ENCODE results near the gene SUSD4. TPM values are rescaled to one million over a fixed set of nuclear protein-coding genes. Genes with fewer than 3 reads are reported as not detected.
"Not testable (repeated sequence)": the region's sequence is repeated elsewhere in the genome, so short reads cannot be mapped to it uniquely, and the experiment has no call there.

SUSD4 gene
- polyA plus RNA-seq, 4 donors, result 14.6 to 24.6 (median 19.2) TPM

DNA sequence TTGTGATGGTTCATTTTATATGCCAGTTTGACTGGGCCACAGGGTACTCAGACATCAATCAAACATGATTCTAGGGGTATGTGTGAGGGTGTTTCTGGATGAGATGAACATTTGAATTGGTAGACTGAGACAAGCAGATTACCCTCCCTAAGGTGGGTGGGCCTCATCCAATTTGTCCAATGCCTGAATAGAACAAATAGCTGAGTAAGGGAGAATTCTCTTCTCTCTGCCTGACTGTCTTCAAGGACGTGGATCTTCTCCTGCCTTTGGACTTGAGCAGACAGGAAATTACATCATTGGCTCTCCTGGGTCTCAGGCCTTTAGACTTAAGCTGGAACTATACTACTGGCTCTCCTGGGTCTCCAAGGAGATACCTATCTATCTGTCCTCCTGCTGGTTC, 64.4 kb downstream of the SUSD4 start:
- DNase-seq (ENCODE audit: low read depth in 4 of 4, low spot score in 3 of 4), result no peak

DNA sequence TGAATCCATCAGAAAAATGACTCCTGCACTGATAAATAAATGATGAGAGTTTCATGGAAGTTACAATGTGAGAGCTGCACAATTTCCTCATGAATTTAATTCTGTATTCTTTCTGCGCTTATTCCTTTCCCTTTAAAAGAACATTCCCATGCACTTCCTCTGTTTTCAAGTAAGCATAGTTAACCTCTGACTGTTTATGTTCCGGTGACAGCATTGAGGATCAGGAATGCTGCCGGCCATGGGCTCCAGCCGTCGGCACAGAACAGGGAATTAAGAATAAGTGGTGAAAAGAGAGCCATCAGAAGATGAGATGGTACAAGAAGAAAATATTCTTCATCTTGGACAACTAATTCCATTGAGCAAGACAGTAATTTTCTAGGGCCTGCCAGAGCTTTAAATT, 65.3 kb downstream of the SUSD4 start:
- no peak for DNase-seq (ENCODE audit: low read depth in 4 of 4, low spot score in 3 of 4)

DNA sequence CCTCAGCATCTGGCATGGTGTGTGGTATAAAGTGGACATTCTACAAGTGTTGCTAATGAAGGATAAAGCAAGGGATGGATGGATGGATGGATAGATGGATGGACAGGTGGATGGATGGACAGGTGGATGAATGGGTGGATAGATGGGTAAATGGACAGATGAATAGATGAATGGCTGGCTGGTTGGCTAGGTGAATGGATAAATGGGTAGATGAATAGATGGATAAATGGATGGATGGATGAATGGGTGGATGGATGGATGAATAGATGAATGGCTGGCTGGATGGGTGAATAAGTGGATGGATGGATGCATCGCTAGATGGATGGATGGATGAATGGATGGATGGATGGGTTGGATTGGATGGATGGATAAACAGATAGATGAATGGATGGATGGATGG, 66.2 kb downstream of the SUSD4 start:
- DNase-seq (ENCODE audit: low read depth in 4 of 4, low spot score in 3 of 4), result no peak

DNA sequence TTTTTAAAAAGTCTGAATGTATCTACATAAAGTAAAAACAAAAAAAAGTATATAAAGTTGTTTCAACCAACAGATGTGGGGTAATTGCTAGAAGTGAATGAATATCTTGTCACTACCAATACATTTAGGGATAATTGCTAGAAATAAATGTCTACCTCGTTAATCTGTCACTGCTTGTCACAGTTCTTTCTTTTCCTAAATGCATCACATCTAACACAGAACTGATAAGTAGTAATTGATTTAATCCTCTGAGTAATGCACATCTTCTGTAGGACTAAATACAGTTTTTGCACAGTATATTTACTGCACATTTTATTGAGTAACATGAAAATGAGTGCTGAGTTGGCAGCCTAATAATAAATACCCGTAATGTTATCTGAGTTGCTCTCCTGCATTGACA, 72.2 kb downstream of the SUSD4 start:
- no peak for DNase-seq (ENCODE audit: low read depth in 4 of 4, low spot score in 3 of 4)

DNA sequence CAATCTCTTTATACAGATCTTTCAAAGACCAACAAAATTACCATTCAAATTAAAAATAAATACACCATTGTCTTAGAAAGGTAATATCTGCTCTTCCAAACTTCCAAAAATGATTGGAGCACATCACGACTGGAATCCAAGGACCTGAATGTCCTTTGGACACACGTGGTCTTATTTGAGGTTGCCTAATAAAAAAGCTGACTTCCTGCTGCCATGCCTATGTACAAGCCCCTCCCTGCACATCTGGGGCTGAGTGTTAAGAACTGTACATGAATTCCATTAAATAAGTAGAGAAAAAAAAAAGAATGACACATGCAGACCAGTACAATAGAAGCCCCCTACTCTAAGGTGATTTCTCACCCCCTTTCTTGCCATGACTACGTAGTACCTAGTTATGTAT, 73.6 kb downstream of the SUSD4 start:
- no peak for DNase-seq (ENCODE audit: low read depth in 4 of 4, low spot score in 3 of 4)

DNA sequence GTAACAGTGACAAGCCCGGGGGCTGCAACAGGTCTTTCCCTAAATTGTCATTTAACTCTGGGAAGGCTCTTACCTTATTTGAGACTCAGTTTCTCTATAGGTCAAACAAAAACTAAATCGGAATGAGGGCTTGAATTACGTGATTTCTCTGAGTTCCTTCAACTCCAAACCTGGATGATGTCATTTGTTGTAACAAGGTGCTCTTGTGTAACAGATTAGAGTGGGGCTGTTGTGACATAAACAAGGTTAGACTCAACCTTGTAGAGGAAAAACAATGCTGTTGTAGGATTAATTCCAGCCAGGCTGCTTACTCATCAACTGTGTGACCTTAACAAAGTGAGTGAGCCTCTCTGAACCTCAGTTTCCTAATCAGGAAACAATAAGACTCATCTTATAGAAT, 74.4 kb downstream of the SUSD4 start:
- DNase-seq (ENCODE audit: low read depth in 4 of 4, low spot score in 3 of 4), result no peak

DNA sequence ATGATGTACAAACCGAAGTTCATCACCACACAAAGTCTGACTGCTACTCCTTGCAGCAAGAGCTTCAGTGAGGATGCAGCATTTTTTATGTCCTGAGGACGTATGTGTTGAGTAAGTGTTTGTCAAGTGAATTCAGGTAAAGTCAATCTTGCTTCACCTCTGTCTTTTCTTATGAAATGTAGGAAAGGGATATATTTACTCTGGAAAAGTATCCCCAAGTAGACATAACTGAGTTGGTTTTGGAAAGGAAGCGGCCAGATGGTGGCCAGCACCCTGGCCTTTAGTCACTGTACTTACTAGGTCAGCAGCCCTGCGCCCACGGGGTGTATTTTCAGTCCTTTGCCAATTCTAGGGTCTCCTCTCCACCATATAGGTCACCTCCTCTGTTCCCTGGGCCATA, 75.2 kb downstream of the SUSD4 start:
- no peak for DNase-seq (ENCODE audit: low read depth in 4 of 4, low spot score in 3 of 4)

DNA sequence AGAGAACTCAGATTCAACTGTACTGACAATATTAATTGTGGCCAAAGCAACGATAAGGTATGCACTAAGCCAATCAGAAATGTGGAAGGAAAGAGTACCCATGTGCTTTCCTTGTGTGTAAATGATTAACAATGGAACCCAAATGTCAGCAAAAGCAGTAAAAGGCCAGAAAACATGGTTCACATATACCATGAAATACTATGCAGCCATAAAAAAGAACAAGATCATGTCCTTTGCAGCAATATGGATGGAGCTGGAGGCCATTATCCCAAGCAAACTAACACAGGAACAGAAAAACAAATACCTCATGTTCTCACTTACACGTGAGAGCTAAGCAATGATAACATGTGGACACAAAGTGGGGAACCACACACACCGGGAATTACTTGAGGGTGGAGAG, 78.5 kb downstream of the SUSD4 start:
- no peak for DNase-seq (ENCODE audit: low read depth in 4 of 4, low spot score in 3 of 4)

DNA sequence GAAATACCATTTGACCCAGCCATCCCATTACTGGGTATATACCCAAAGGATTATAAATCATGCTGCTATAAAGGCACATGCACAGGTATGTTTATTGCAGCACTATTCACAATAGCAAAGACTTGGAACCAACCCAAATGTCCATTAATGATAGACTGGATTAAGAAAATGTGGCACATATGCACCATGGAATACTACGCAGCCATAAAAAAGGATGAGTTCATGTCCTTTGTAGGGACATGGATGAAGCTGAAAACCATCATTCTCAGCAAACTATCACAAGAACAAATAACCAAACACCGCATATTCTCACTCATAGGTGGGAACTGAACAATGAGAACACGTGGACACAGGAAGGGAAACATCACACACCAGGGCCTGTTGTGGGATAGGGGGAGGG, 80.3 kb downstream of the SUSD4 start:
- DNase-seq (ENCODE audit: low read depth in 4 of 4, low spot score in 3 of 4), result not testable (repeated sequence)

DNA sequence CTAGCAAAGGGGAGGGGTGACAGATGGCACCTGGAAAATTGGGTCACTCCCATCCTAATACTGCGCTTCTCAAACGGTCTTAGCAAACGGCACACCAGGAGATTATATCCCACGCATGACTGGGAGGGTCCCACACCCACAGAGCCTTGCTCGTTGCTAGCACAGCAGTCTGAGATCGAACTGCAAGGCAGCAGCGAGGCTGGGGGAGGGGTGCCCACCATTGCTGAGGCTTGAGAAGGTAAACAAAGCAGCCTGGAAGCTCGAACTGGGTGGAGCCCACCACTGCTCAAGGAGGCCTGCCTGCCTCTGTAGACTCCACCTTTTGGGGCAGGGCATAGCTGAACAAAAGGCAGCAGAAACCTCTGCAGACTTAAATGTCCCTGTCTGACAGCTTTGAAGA, 85.7 kb downstream of the SUSD4 start:
- not testable (repeated sequence) for DNase-seq (ENCODE audit: low read depth in 4 of 4, low spot score in 3 of 4)

DNA sequence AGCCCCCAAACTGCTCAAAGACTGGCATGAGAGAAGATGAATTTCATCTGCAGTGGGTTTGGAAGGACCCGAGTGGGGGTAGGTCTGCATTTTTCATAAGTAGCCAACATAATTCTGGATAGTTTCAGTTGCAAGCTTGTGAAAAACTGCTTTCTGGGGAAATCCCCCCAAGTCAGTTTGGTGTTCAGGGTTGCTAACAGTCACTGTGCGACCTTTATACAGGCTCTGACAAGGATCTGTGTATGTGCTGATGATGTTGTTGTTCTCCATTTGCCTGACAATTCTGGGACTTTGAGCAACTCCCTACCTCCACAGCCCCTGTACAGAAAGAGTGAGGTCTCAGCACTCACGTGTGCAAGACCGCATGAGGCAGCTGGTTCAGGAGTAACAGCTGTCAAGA, 87.9 kb downstream of the SUSD4 start:
- no peak for DNase-seq (ENCODE audit: low read depth in 4 of 4, low spot score in 3 of 4)

DNA sequence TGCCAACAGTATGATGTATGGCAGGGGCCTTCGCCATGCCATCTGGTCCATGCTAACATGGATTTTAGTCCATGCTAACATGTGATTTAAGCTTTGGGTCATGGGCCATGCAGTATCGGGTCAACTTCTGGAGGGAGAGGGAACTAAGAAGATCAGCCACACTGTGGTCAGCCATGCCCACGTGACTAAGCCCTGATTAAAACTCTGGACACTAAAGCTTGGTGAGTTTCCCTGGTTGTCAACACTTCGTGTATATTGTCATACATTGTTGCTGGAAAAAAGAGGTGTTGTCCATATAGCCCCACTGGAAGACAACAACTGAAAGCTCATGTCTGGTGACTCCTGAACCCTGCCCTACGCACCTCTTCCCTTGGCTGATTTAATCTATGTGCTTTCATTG, 90.5 kb downstream of the SUSD4 start:
- DNase-seq (ENCODE audit: low read depth in 4 of 4, low spot score in 3 of 4), result no peak

DNA sequence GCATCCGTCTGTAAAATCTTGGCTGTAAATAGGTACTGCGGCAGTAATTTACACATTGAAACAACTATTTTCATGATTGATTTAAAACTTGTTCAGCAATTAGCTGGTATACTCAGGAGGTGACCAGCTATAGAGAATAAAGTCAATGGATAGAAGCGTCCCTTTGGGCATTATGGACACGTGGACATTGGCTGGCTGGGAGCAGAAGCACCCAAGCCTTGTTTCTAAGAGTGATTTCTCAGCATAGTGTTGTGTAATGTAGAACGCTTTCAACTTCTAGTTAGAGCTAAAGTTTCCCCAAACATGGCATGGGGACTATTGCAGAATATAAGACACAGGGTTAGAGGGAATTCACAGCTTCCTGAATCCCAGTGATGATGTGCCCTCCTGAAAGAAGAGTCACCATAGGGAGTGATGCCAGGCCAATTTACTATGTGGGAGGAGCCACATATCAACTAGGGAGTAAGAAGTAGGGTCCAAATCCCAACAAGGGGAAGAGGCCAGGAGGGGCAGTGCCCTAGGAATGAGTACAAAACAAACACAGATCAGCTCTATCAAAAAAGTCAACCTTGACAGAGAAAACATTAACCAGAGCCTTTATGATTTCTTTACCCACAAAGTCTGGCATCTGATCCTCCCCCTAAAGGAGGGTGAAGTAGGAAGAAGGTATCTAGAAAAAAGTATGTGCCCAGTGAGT, 92.7 kb downstream of the SUSD4 start:
- no peak for DNase-seq (ENCODE audit: low read depth in 4 of 4, low spot score in 3 of 4)

DNA sequence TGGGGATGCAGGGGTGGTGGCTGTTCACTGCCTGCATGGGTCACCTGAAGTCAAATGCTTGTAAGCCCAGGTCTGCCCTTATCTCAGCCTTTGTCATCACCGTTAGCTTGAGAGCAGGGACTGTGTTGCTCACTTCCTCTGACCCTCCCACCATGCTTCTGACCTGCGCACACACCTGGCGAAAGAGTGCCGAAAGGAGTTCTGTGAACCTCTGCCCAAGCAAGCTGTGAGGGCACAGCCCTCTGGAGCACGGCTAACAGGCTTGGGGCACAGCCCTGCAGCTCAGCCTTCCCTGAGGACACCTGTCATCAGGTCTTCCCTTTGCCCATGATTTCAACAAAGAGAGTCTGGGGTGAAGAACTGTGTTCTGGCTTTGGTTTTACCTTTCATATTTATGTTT, 93.8 kb downstream of the SUSD4 start:
- DNase-seq (ENCODE audit: low read depth in 4 of 4, low spot score in 3 of 4), result no peak

DNA sequence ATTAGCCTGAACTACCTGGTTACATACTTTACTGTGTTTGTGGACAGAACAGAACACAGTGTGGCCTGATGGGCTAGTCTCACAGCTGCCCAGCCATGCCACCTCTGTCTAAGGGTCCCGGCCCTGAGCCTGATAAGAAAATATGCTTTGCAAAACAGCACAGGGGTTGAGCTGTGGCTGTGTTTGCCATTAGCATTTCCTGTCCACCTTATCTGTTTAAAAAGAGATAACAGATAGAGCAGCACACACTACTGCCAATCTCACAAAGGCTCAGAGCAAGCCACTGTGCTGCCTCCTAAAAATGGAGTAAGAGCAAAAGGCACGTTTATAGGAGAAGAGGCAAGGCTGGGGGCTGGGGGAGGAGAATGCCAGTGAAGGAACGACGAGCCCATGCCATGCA, 95.0 kb downstream of the SUSD4 start:
- DNase-seq (ENCODE audit: low read depth in 4 of 4, low spot score in 3 of 4), result no peak

DNA sequence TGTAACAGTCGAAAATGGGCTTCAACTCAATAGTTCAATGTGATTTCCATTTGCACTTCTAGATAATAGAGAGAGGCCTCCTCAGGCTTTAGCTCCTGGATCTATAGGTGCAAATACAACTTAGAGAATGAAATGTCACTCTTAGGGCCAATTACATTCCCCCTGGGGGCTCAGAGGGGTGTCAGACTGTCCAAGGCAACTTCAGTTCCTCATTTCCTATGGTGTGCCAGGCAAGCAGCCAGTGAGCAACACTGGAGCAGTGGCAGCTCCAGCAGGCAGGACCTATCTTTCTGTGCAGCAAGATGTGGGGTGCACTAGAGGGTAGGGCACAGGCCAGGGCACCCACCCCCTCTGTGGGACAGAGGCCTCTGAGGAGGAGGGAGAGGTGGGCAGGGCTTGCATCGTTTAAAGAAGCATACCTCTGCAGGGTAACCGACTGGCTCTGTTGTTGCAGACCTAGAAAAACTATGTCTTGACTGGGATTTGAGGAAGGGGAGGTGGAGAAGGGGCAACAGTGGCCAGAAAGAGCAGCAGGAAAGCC, 97.3 kb downstream of the SUSD4 start:
- DNase-seq (ENCODE audit: low read depth in 4 of 4, low spot score in 3 of 4), result no peak

DNA sequence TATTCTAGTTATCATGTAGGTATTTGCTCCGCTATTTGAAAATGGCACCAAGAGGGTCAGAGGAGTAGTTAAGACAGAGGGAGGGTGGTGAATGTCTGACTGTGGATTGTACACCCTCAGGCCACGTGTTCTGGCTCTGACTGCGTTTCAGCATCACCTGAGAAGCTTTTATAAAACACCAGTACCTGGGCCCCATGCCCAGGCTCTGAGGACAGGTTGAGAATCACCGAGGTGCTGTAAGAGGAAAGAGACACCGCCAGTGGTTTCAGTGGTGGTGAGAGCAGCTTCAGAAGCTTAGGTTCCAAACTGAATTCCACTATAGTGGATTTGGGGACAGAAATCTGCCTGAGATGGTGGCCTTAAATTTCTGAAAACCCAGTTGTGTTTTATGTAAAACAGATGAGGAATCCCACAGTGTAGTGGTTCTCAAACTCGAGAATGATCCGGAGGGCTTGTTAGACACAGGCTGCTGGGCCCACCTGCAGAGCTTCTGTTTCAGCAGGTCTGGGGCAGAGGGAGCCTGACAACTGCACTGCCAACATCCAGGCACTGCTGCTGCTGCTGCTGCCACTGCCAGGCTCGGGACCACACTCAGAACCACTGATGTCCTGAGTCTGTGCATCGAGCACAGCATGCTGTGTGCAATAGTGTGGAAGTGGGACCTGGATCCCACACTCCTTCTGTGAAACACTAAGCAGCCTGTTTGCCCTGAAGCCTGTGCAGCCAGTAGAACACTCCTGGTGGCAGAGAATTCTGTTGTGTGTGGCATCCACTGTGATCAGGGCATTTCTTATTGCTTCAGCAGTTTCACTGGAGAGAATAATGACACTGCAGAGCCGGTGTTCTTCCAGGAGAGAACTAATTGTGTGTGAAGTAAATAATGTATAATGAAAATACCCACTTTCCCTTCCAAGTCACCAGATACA, 98.7 kb downstream of the SUSD4 start:
- DNase-seq (ENCODE audit: low read depth in 4 of 4, low spot score in 3 of 4), result no peak

DNA sequence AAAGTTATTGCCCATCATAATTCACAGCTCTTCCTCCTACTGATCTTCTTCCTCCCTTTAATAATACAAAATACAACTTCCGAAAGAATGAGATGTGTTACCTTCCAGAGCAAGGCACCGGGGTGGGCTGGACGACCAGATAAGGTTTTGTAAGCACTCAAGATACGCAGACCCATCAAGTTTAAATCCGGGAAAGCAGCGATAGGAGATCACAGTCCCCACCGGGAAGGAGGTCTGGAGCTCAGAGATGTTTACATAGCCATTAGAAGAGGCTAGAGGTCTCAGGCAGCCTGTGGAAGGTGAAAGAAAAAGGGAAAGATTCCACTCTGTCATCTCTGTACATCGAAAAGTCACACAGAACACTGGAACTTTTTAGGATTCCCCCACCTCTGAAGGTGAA, 99.4 kb downstream of the SUSD4 start:
- DNase-seq (ENCODE audit: low read depth in 4 of 4, low spot score in 3 of 4), result no peak

DNA sequence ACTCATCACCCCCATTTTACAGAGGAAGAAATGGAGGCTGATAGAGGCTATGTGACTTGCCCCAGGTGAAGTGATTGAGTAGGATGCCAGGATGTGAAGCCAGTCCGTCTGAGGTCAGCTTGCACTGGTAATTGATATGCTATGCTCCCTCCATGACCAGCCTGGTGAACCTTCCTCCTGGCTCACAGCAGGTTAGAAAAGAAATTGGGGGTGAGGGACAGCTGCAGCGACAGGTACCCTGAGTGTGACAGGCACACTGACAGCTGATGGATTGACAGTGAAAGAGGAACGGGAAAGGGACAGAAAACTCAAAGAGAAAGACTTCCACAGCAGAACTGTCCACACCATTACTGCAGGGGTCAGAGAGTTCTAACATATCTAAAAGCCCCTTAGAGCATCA, 102.1 kb downstream of the SUSD4 start:
- DNase-seq (ENCODE audit: low read depth in 4 of 4, low spot score in 3 of 4), result no peak

DNA sequence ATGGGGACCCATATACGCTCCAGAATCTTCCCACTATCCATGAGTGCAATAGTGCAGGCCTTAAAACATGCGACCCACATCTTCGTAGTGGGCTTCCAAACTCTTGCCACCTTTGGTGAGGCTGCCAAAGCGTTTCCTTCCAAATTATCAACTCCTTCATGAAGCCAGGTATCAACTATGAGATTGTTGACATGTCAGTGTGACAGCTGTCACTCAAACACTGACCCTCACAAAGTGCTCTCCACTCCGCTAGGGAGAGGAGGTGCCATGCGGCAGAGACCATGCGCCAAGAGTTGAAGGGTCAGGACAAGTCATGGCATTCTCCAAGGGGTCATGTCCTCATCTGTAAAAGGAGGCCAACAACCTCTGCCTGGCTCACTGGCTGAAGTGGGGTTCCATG, 103.3 kb downstream of the SUSD4 start:
- DNase-seq (ENCODE audit: low read depth in 4 of 4, low spot score in 3 of 4), result no peak

DNA sequence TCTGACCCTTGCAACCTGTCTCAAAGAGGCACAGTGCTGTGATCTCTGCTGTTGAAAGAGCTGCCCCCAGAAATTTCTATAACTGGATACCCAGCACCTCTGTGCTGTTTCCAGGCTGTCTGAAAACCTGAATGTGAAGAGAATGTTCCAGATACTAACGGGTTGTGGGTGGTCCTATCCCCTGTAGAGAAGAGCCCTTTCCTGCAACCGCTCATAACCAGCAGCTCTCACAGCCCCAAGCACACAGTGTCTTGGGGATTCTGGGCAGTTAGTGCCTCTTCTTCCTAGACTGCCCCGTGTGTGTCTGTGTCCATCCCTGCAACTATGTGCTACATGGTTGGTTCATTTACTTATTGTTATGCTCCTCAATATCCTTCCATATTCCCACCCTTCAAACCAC, 104.5 kb downstream of the SUSD4 start:
- no peak for DNase-seq (ENCODE audit: low read depth in 4 of 4, low spot score in 3 of 4)

DNA sequence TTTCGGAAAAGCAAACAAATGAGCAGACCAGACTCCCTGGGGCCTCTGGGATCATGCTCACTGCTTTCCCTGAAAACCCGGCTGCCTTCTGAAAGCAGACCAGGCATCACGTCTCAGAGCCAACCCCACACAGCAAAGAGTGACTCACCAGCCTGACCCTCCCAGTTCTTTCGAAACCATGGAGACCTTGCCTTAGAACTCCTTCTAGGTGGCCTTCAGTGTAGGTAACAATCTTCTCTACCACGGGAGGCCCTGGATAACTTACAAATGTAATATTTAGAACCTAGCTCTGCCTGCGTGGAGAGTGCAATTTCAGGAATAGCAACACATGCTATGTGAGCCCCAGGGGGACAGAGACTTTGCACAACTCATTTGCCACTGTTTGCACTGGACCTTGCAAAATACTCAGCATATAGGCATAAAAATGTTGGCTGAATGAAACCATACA, 105.2 kb downstream of the SUSD4 start:
- DNase-seq (ENCODE audit: low read depth in 4 of 4, low spot score in 3 of 4), result no peak

All from right renal pelvis (tissue), 4 donors.